ENCODE measurements around the gene SLC10A1.
"Not testable (repeated sequence)": the region's sequence is repeated elsewhere in the genome, so short reads cannot be mapped to it uniquely, and the experiment has no call there.

SLC10A1 gene

DNA sequence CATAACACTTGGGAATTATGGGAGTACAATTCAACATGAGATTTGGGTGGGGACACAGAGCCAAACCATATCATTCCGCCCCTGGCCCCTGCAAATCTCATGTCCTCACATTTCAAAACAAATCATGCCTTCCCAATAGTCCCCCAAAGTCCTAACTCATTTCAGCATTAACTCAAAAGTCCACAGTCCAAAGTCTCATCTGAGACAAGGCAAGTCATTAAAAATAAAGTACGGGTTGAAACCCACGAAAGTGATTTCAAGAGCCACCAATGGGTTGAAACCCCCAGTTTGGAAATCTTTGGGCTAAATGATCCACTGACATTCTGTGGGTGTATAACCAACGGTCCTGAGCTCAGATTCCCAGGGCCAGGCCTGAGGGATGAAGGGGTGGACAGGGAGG, 60.6 kb downstream of the SLC10A1 start:
- intact Hi-C loops (cut with DNase I); DNase-seq: not testable (repeated sequence)

DNA sequence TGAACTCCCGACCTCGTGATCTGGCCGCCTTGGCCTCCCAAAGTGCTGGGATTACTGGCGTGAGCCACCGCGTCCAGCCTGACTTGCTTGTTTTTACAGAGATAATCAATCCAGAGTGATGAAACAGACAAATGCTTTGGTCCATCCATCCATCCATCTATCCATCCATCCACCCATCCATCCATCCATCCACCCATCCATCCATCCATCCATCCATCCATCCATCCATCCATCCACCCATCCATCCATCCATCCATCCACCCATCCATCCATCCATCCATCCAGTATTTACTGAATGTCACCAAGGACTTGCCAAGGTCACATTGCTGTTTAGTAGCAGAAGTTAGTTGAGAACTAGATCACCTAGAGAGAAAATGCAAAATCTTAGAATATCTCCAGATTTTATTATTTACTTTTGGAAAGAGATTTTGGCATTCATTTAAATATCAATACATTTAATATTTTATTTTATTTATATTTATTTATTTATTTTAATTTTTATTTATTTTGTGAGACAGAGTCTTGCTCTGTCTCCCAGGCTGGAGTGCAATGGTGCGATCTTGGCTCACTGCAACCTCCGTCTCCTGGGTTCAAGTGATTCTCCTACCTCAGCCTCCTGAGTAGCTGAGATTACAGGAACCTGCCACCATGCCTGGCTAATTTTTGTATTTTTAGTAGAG, 65.0 kb downstream of the SLC10A1 start:
- DNase-seq; intact Hi-C loops (cut with DNase I): not testable (repeated sequence)

DNA sequence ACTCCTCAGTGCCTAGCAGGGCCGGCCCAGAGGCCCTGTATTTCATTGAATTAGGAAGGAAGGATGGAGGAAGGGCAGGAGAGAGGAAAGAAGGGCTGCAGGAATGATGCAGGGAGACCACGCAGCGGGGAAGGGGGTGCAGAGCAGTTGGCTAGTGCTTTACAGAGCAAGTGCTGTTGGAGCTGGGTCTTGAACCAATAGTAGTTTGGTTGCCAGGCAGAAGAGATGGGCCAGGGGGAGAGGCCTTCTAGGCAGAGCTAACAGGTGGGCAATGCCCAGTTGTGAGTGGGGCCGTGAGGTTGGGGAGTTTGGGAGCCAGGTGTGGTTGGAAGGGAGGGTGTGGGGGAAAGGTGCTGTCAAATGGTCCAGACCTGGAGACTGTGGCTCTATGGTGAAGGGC, 69.2 kb downstream of the SLC10A1 start:
- intact Hi-C loops (cut with DNase I), result loop anchor here (2.0 to 5.0 kb wide), 2 partner anchors 126 to 143 kb away; no protein-coding TSS in a partner anchor
- DNase-seq, result no peak

DNA sequence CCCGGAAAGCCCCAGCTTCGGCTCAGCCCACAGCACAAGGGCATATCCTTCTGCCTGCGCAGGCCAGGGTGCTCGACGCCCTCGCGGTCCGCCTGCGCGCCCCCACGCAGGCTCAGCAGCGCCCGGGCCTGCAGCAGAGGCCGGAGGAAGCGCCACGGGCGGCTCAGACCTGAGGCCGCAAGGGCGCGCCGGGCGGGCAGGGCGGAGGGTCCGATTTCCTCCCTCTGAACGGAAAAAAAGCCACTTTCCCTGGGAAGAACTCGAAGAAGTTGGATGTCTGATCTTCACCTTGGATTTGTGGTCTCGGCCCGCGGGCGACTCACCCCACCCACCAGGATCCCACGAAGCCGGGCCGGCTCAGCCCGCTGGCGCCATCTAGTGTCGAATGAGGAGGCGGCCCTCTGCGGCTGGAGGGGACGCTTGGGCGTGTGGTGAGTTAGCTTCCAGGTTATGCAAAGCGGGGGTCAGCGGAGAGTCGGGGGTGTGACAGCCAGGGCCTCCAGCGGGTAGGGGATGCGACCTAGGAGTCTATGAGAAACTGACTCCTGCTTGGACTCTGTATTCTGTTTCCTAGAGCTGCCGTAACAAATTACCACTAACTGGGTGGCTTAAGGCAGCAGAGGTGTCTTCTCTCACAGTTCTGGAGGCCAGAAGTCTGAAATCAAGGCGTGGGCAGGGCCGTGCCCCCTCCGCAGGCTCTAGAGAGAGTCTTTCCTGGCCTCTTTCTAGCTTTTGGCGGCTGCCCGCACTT, 70.1 kb downstream of the SLC10A1 start:
- intact Hi-C loops (cut with DNase I), result loop anchor here (2.0 to 5.0 kb wide), 2 partner anchors 125 to 142 kb away; no protein-coding TSS in a partner anchor
- peak; percentile 58 to 94 (median 86) for DNase-seq

Measured in head of caudate nucleus (tissue), 42 donors.